NCI-H2107 treated with DMSO at 0.1 percent for 48 hours (cell line): ENCODE measurements around the gene PI4KA.
"Not testable (repeated sequence)": the region's sequence is repeated elsewhere in the genome, so short reads cannot be mapped to it uniquely, and the experiment has no call there.

Source experiments
- DNase-seq: peaks from one replicate; lab custom pipeline; 2025; ENCODE audit not compliant: unreplicated experiment; lab: John Stamatoyannopoulos, UW

Gene PI4KA

GRCh38 chr22:20732431-20732830 is 126.2 kb downstream of the PI4KA start:
- DNase-seq: not testable (repeated sequence)

DNA sequence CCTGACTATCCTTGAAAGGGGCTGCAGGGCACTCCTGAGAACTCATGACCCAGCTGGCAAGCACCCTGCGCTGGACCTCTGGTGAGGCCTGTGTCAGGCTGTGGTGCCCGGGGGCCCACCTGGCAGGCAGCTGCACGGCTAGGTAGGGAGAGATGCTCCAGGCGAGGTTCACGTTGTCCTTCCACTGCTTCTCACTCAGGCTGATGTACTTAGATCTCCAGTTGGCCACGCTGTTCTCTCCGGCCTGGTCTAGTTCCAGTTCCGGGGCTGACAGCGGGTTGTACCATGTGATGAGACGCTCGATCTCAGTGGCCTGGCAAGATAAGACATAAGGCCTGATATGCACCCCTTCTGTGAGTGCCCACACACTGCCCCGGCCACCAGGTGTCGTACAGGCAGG is 129.4 kb downstream of the PI4KA start:
- DNase-seq: no peak

- no peak for DNase-seq
These were observed 130.0 kb downstream of the PI4KA start for GRCh38 chr22:20728523-20729190.

GRCh38 chr22:20727118-20728015 is 131.2 kb downstream of the PI4KA start:
- DNase-seq: no peak

GRCh38 chr22:20725987-20726558 is 132.5 kb downstream of the PI4KA start:
- no peak for DNase-seq

- DNase-seq: no peak
These were observed 133.7 kb downstream of the PI4KA start for GRCh38 chr22:20724676-20725454.

DNA sequence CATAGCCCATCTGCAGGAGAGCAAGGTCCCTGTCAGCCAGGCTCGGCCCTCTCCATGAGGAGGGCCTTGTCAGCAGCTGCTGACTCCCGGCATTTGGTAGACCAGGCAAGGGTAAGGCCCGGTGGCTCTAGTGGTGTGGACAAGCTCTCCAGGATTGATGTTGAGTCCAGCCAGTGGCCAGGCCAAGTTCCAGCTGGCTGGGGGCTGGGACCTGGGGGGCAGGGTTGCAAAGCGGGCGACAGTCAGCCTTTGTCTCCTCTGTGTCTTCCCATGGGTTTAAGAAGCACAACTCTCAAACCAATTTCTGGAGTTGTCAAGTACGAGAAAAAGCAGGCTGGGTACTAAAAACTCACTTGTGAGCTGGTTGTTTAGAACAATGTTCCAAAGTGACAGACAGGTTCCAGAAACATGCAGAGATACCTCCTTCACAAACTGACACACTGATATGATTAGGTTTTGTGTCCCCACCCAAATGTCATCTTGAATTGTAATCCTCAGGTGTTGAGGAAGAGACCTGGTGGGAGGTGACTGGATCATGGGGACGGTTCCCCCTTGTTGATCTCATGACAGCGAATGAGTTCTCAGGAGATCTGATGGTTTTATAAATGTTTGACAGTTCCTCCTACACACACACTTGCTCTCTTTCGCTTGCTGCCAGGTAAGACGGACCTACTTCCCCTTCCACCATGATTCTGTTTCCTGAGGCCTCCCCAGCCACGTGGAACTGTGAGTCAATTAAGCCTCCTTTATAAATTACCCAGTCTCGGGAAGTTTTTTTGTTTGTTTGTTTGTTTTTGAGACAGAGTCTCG is 137.0 kb downstream of the PI4KA start:
- DNase-seq: no peak

GRCh38 chr22:20720692-20721408 is 137.8 kb downstream of the PI4KA start:
- DNase-seq: no peak

GRCh38 chr22:20718727-20719126 is 139.9 kb downstream of the PI4KA start:
- DNase-seq: not testable (repeated sequence)

DNA sequence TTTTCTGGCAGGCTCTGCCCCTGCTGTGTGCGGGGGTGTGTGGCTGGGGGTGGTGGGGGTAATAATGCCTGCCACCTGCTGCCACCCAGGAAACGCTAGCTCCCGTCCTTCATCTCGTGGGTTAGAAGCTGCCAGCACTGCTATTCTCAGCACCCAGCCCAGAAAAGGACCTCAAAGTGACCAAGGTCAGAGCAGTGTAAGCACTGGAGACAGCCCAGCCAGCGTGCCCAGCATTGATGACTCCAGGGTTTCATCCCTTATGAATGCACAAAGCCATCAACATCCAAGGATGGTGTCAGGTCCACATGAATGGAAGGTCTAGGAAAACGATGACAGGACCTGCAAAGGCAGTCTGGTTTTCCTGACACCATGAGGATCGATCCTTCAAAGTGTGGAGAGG is 140.6 kb downstream of the PI4KA start:
- DNase-seq: not testable (repeated sequence)

DNA sequence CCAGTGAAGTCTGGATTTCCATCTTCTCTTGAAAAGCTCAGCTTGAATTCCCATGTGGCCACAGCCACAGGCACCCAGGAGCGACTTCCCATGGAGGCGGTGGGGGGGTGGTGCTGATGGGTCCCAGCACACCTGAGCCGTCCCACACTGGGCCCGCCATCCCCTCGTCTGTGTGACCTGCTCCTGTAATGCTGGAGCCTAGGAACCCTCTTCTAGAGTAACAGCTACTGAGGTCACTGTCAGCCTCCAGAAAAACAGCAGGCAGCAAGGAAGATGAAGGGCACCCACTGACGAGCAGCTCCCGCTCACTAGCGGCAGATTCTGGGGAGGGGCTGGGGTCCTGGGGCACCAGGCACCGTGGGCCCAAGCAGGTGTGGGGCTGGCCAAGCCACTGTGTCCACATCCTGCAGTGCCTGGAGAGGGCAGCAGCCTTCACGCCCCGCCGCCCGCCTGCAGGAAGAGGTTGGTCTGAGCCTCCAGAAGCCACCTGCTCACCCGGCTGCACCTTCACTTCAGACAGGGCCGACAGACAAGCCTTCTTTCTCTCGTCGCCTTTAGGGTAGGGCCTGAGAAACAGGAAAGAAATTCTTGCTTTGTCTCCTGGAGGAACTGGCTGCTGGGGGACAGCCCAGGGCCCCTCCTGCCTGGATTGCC is 141.3 kb downstream of the PI4KA start:
- DNase-seq: not testable (repeated sequence)

DNA sequence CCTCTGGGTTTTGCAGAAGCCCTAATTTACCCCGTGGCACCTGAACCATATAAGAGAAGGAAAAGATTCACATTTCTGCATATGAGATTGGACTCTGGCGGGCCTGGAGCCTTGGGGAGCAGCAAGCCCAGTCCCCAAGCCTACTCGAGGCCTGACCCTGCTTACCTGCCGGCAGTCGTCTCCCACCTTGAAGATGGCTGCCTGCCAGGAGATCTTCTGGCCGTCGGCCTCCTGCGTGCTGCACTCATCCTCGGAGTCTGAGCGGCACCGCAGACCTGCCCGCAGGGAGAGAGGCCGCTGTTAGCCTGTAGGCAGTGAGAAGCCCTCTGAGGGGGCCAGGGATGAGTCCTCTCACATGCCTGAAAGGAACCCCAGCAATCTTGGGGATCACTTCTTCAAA is 145.5 kb downstream of the PI4KA start:
- DNase-seq: not testable (repeated sequence)

DNA sequence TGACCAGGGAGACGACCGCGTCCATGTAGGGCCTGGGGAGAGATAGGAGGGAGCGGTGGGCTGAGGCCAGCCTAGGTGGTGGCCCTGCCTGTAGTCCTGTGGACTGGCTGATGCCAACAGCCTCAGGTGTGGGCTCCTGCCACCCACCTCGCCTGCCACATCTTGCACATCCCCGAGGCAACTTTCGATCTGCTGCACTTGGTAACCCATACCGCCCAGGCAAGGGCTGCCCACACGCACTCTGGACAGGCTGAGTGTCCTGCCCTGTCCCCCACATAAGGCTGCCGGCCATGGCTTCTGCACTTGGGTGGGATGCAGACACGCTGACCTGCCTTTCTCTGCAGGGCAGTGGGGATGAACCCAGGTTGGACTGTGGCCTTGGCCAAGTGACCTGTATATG is 148.6 kb downstream of the PI4KA start:
- not testable (repeated sequence) for DNase-seq

GRCh38 chr22:20707549-20708118 is 151.0 kb downstream of the PI4KA start:
- not testable (repeated sequence) for DNase-seq

DNA sequence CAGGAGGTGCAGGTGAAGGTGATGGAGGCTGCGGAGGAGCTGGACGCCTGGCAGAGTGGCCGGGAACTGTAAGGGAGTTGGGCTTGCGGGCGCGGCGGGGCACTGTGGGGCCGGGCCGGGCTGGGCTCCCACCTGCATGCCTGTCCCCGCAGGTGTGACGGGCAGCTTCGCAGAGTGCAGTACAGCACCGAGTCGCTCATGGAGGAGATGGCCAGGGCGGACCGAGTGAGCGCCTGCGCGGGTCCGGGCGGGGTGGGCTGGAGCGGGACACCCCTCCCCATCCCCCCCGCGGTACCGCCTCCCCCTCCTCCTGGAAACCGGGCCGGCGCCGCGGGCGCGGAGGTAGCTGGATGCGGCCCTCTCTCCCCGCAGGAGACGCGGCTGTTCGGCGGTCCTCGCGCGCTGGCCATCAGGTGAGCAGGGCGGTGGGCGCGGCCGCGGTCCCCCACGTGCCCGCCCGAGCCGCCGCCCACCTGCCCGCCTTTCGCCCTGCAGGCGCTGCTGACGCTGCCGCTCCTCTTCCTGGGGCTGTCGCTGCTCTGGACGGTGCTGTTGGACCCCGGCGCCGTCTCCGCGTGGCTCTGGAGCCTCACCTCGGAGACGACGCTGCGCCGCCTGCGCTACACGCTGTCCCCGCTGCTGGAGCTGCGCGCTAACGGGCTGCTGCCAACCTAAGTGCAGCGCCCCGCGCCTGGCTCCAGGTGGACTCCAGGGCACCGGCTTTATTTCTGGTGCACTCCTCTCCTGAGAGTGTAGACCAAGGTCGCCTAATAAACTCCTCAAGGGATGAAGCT is 154.6 kb downstream of the PI4KA start:
- DNase-seq: not testable (repeated sequence)

- not testable (repeated sequence) for DNase-seq
These were observed 155.2 kb downstream of the PI4KA start for GRCh38 chr22:20703414-20703806.

- peak; percentile 54 for DNase-seq
These were observed 155.8 kb downstream of the PI4KA start for GRCh38 chr22:20702546-20703413.
